Measurements from ENCODE around the gene PRR13. TPM values are rescaled to one million over a fixed set of nuclear protein-coding genes. Genes with fewer than 3 reads are reported as not detected.

The PRR13 gene
- total and polyA plus RNA-seq, 2 of the 8 experiments (the other 6 are each of a cell fraction or from before 2014, with no cell fraction given) = 82.9 to 185 TPM

DNA sequence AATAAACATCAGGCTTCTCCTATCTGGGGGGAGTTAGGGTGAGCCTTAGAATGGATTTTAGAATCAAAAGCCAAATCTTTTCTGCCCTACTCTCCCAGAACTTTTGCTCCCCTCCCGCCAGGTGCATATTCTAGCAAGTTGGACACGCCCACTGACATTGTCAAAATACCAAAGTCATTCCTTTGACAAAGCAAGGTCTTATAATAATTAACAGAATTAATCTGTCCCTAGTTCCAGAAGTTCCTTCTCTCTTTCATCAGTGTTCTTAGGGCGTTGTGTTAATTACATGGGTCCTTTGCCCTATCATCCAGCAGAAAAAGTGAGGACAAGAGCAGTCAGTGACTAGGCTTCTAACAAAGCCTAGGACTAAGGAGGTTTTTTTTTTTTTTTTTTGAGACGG is 2.4 kb downstream of the PRR13 start:
- no peak overlapping the region for H2BK5ac ChIP-seq (ENCODE audit: low read depth, low read length)
- peaks cover 0 to 20% (median 12%) of the 10 kb centered on the region in 4 experiments; a peak in 4 of 8 replicates for H3K36me3 ChIP-seq (ENCODE audit: control insufficient read depth in 2 of 4, insufficient read depth in 4 of 4, low read length in 3 of 4)
- TF ChIP-seq, protein P1, sequence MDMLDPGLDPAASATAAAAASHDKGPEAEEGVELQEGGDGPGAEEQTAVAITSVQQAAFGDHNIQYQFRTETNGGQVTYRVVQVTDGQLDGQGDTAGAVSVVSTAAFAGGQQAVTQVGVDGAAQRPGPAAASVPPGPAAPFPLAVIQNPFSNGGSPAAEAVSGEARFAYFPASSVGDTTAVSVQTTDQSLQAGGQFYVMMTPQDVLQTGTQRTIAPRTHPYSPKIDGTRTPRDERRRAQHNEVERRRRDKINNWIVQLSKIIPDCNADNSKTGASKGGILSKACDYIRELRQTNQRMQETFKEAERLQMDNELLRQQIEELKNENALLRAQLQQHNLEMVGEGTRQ (IDR thresholded peaks at IDR 0.05; ENCODE audit: low read length) = no peak
- H2BK15ac ChIP-seq (ENCODE audit: low read length) = no peak overlapping the region
- H3K27ac ChIP-seq (ENCODE audit: low read depth, low read length) = no peak overlapping the region
- no peak overlapping the region for H2BK12ac ChIP-seq (ENCODE audit: low read depth, low read length)
- no peaks in the 10 kb centered on the region for H4K20me1 ChIP-seq (replicated peaks in 1 of 2; ENCODE audit: control insufficient read depth in 1 of 2, insufficient read depth in 2 of 2, low read length in 2 of 2)
- no peak overlapping the region for H3K4ac ChIP-seq (replicated peaks; ENCODE audit: insufficient read length, low read depth, low read length)
- H3K9ac ChIP-seq (replicated peaks in 1 of 4; ENCODE audit: extremely low read depth in 1 of 4, low read depth in 3 of 4, low read length in 3 of 4) = no peak overlapping the region
- H2BK20ac ChIP-seq (ENCODE audit: low read length) = no peak overlapping the region
- no peak overlapping the region for H2AFZ ChIP-seq (ENCODE audit: low read length)
- H3K56ac ChIP-seq (replicated peaks; ENCODE audit: insufficient read length, low read depth, low read length) = no peak overlapping the region
- peak overlapping the region; percentile 4 to 90; a peak in 1 of 4 replicates for H3K4me2 ChIP-seq (ENCODE audit: insufficient read depth in 1 of 2, low read depth in 2 of 2, low read length in 2 of 2)
- no peak overlapping the region for H4K5ac ChIP-seq (ENCODE audit: insufficient read length, low read depth, low read length)
- no peak overlapping the region for H3K23ac ChIP-seq (ENCODE audit: insufficient read length)
- no peak overlapping the region for H2BK120ac ChIP-seq (replicated peaks; ENCODE audit: low read depth, low read length)
- H3K9me3 ChIP-seq (ENCODE audit: insufficient read depth in 2 of 2, low read depth in 1 of 2, low read length in 1 of 2) = no peaks in the 10 kb centered on the region
- CTCF ChIA-PET (ENCODE audit: partially characterized antibody) = interaction anchor here (1.2 kb wide), 1 partner anchor 91 kb away, joined by 6 read pairs; no protein-coding TSS in a partner anchor
- H4K91ac ChIP-seq (replicated peaks; ENCODE audit: insufficient read length, low read length) = no peak overlapping the region
- no peaks in the 10 kb centered on the region for H3K27me3 ChIP-seq (replicated peaks in 1 of 4; ENCODE audit: control insufficient read depth in 3 of 4, extremely low read depth in 1 of 4, insufficient read depth in 3 of 4, low read length in 3 of 4)
- peaks cover 6% of the 10 kb centered on the region; the same call in 1 of the 2 replicates for H3K23me2 ChIP-seq (ENCODE audit: low read depth, low read length)
- 0 out of 8 replicates have a peak overlapping the region, but pooled peaks of 1 of the 4 experiments have one; percentile 15 for H3K4me3 ChIP-seq (ENCODE audit: extremely low read depth in 1 of 4, insufficient read depth in 2 of 4, low read depth in 3 of 4, low read length in 4 of 4)
- no peak overlapping the region for H3K14ac ChIP-seq (ENCODE audit: insufficient read length)
- no peak for DNase-seq (ENCODE audit: low read depth in 1 of 2, low spot score in 2 of 2)
- H3K4me1 ChIP-seq (replicated peaks in 1 of 4; ENCODE audit: control insufficient read depth in 3 of 4, insufficient read depth in 4 of 4, low read length in 3 of 4) = peaks cover 0 to 8% (median 3%) of the 10 kb centered on the region in 4 experiments; a peak in 4 of 7 replicates
- H2AK5ac ChIP-seq (ENCODE audit: low read depth, low read length) = no peak overlapping the region
- H3K18ac ChIP-seq (ENCODE audit: extremely low read depth, low read length) = no peak overlapping the region
- peaks cover 0 to 6% of the 10 kb centered on the region in 2 experiments; a peak in 2 of 4 replicates for H3K79me2 ChIP-seq (ENCODE audit: control insufficient read depth in 1 of 2, insufficient read depth in 2 of 2, low read length in 2 of 2)
- no peak overlapping the region for H4K8ac ChIP-seq (ENCODE audit: extremely low read depth, insufficient read depth, low read length)
- no peaks in the 10 kb centered on the region; the same call in 1 of the 2 replicates for H3K79me1 ChIP-seq (ENCODE audit: low read depth, low read length)
- no peak for FAIRE-seq
- 84% methylated on average over 3 of the region's 4 CpGs; no CpG with 5 or more reads in 1 of the 2 experiments for WGBS, 2 experiments (ENCODE audit: extremely low coverage in 1 of 2, insufficient coverage in 1 of 2, insufficient read length in 1 of 2, insufficient replicate concordance in 2 of 2, low coverage in 1 of 2, low lambda C conversion rate in 2 of 2, missing lambda C conversion rate in 1 of 2)
- POLR2A ChIA-PET (ENCODE audit: partially characterized antibody) = interaction anchor here (1.8 to 57.6 kb wide), 2 partner anchors 10 to 50 kb away, joined by 15 to 3397 read pairs; partner anchors contain the start of genes MAP3K12, NPFF and TARBP2
